Gastrocnemius medialis (tissue), 4 donors: ENCODE results near the gene IGSF9. TPM values are rescaled to one million over a fixed set of nuclear protein-coding genes. Genes with fewer than 3 reads are reported as not detected.

Source experiments
- ATAC-seq, 2 donors: fragments of 150-250 bp; one replicate each; pipeline ENCODE4 v1.9.1; 2016
- DNase-seq, 2 donors: peaks; one replicate each; pipeline ENCODE4 v3.0.0-alpha.2; 2019
- H3K27ac ChIP-seq, 4 donors: fragments of 200-600 bp; sonication (generic); 1 replicate in 1 of 4; 2 replicates in 3 of 4; pipeline ENCODE4 v1.5.1; 2016 to 2018; ENCODE audit warnings: mild to moderate bottlenecking in 2 of 4, moderate library complexity in 1 of 4
- H3K27me3 ChIP-seq, 3 donors: fragments of 200-600 bp; sonication (generic) in 2 of 3; 1 replicate in 1 of 3; 2 replicates in 2 of 3; pipeline versions ENCODE4 v1.5.1 to v1.6.0; 2016 to 2019; ENCODE audit warnings: mild to moderate bottlenecking in 1 of 3, moderate library complexity in 1 of 3
- H3K36me3 ChIP-seq, 2 donors: fragments of 200-600 bp; sonication (generic) in 1 of 2; one replicate each; pipeline ENCODE4 v1.5.1; 2017 to 2018
- H3K4me1 ChIP-seq, 2 donors: fragments of 200-600 bp; sonication (generic) in 1 of 2; one replicate each; pipeline ENCODE4 v1.5.1; 2016 to 2017; ENCODE audit warnings: mild to moderate bottlenecking in 2 of 2
- H3K4me3 ChIP-seq, 4 donors: fragments of 200-600 bp; sonication (generic) in 3 of 4; 1 replicate in 1 of 4; 2 replicates in 3 of 4; pipeline ENCODE4 v1.5.1; 2016 to 2019; ENCODE audit warnings: mild to moderate bottlenecking in 2 of 4
- H3K9me3 ChIP-seq, 3 donors: fragments of 200-600 bp; sonication (generic) in 2 of 3; 1 replicate in 1 of 3; 2 replicates in 2 of 3; pipeline ENCODE4 v1.5.1; 2016 to 2019
- POLR2A ChIP-seq, 2 donors: fragments of 450-650 bp; IDR thresholded peaks; one replicate each; pipeline ENCODE4 v1.6.1; 2017; ENCODE audit warnings: antibody characterized with exemption in 2 of 2, mild to moderate bottlenecking in 2 of 2, moderate library complexity in 2 of 2
- in situ Hi-C, 4 donors: fragments of 200-750 bp; cut with MboI; loops; one replicate each; pipeline versions ENCODE4 v1.15.0 to v1.8.0; 2017; ENCODE audit warnings: low sequenced_read_pairs in 4 of 4
- intact Hi-C: fragments of 100-400 bp; cut with DNase I; formaldehyde crosslinking; loops from one replicate; pipeline ENCODE4 v1.15.1; 2023; ENCODE audit warnings: low total_unique reads
- total RNA-seq, 4 donors: library from RNA; depleted of rRNA; stranded (reverse); fragments of >200 nt; gene quantifications; one replicate each; pipeline versions ENCODE4 v1.1.0 to v1.2.3, GENCODE V29; 2016
- TF ChIP-seq, protein P1 (sequence below), 5 experiments: fragments of 450-650 bp in 3 of 5; fragments of 200-600 bp in 2 of 5; sonication (generic) in 2 of 5; IDR thresholded peaks in 4 of 5; conservative IDR thresholded peaks in 1 of 5; 1 replicate in 4 of 5; 2 replicates in 1 of 5; pipeline ENCODE4 v1.5.1; 2016 to 2019; ENCODE audit warnings: antibody characterized with exemption in 5 of 5, mild to moderate bottlenecking in 3 of 5, moderate library complexity in 3 of 5

The IGSF9 gene
- total RNA-seq, 4 donors from 2014 or later, result 0.10 to 0.11 TPM; not detected in 2

GRCh38 chr1:159896546-159896930 is 48.9 kb downstream of the IGSF9 start:
- intact Hi-C loops (no loop called here), in situ Hi-C loops (loop anchor here in 1 of 4 donors (10.0 kb wide), 1 partner anchor 102 kb away; no protein-coding TSS in a partner anchor)
- Histone ChIP-seq H3K27ac (peak overlapping the region in 1 of 4 donors; percentile 27), H3K4me1 (peaks cover 0 to 4% of the 10 kb centered on the region in 2 donors), H3K27me3 (no peaks in the 10 kb centered on the region), H3K4me3 (no peak overlapping the region), H3K36me3 (no peaks in the 10 kb centered on the region), H3K9me3 (no peaks in the 10 kb centered on the region)
- ATAC-seq (no peak), DNase-seq (no peak)
- TF ChIP-seq, protein P1, sequence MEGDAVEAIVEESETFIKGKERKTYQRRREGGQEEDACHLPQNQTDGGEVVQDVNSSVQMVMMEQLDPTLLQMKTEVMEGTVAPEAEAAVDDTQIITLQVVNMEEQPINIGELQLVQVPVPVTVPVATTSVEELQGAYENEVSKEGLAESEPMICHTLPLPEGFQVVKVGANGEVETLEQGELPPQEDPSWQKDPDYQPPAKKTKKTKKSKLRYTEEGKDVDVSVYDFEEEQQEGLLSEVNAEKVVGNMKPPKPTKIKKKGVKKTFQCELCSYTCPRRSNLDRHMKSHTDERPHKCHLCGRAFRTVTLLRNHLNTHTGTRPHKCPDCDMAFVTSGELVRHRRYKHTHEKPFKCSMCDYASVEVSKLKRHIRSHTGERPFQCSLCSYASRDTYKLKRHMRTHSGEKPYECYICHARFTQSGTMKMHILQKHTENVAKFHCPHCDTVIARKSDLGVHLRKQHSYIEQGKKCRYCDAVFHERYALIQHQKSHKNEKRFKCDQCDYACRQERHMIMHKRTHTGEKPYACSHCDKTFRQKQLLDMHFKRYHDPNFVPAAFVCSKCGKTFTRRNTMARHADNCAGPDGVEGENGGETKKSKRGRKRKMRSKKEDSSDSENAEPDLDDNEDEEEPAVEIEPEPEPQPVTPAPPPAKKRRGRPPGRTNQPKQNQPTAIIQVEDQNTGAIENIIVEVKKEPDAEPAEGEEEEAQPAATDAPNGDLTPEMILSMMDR (IDR thresholded peaks at IDR 0.05 in 4 of 5, conservative IDR thresholded peaks at IDR 0.05 in 1 of 5), result no peak
- no peak for TF ChIP-seq POLR2A (IDR thresholded peaks at IDR 0.05)

GRCh38 chr1:159895836-159896545 is 49.4 kb downstream of the IGSF9 start:
- TF ChIP-seq POLR2A (IDR thresholded peaks at IDR 0.05), result no peak
- TF ChIP-seq, protein P1 (IDR thresholded peaks at IDR 0.05 in 4 of 5, conservative IDR thresholded peaks at IDR 0.05 in 1 of 5), result no peak
- peaks cover 0 to 4% of the 10 kb centered on the region in 2 donors for H3K4me1 ChIP-seq
- intact Hi-C loops (no loop called here), in situ Hi-C loops (loop anchor here in 1 of 4 donors (10.0 kb wide), 1 partner anchor 101 kb away; no protein-coding TSS in a partner anchor)
- no peaks in the 10 kb centered on the region for H3K36me3 ChIP-seq
- peak in 1 of 2 donors; percentile 20 for DNase-seq
- H3K4me3 ChIP-seq, result no peak overlapping the region
- peak; percentile 16 to 36 for ATAC-seq
- no peaks in the 10 kb centered on the region for H3K9me3 ChIP-seq
- H3K27me3 ChIP-seq, result no peaks in the 10 kb centered on the region
- peak overlapping the region in 1 of 4 donors; percentile 27 for H3K27ac ChIP-seq

GRCh38 chr1:159895286-159895685 is 50.1 kb downstream of the IGSF9 start:
- no peaks in the 10 kb centered on the region for H3K36me3 ChIP-seq
- no peak for TF ChIP-seq POLR2A (IDR thresholded peaks at IDR 0.05)
- TF ChIP-seq, protein P1 (IDR thresholded peaks at IDR 0.05 in 4 of 5, conservative IDR thresholded peaks at IDR 0.05 in 1 of 5), result no peak
- in situ Hi-C loops, result loop anchor here in 1 of 4 donors (10.0 kb wide), 1 partner anchor 100 kb away; no protein-coding TSS in a partner anchor

DNA sequence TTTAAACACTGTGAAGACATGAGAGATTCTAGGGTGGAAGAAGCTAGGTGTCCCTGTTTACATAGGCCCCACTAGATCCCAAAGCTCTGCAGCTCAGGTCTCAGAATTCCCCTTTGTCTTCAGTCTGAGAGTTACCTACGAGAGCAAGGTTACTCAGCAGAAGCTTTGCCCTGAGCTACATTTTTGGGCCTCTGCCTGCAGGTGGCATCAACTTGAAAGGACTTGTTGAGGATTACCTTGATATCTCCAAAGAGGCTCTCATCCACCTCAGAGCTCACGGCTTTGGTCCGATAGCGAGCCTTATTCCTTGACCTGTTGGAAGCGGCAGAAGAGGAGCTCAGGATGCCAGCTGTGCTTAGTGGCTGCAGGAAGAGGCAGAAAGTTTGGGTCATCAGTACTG is 52.5 kb downstream of the IGSF9 start:
- Histone ChIP-seq H3K27ac (no peak overlapping the region), H3K9me3 (no peaks in the 10 kb centered on the region), H3K36me3 (no peaks in the 10 kb centered on the region), H3K27me3 (no peaks in the 10 kb centered on the region), H3K4me1 (peaks cover 3 to 13% of the 10 kb centered on the region in 2 donors), H3K4me3 (no peak overlapping the region)
- in situ Hi-C loops (loop anchor here (5.0 to 10.0 kb wide), 3 partner anchors 91 to 98 kb away; partner anchors contain the start of gene FCRL6 (in 1 of the 4)), intact Hi-C loops (no loop called here)
- no peak for TF ChIP-seq POLR2A (IDR thresholded peaks at IDR 0.05)
- TF ChIP-seq, protein P1 (IDR thresholded peaks at IDR 0.05 in 4 of 5, conservative IDR thresholded peaks at IDR 0.05 in 1 of 5), result no peak
- DNase-seq (no peak), ATAC-seq (no peak)

More at GRCh38 chr1:159895286-159895685, 50.1 kb downstream of the IGSF9 start:
- no peaks in the 10 kb centered on the region for H3K9me3 ChIP-seq
- H3K27ac ChIP-seq, result no peak overlapping the region
- peaks cover 2 to 5% of the 10 kb centered on the region in 2 donors for H3K4me1 ChIP-seq
- no peak for DNase-seq
- intact Hi-C loops, result no loop called here
- H3K27me3 ChIP-seq, result no peaks in the 10 kb centered on the region
- H3K4me3 ChIP-seq, result no peak overlapping the region
- ATAC-seq, result no peak
